ENCODE data around the gene CIROP. TPM values are rescaled to one million over a fixed set of nuclear protein-coding genes. Genes with fewer than 3 reads are reported as not detected.

The CIROP gene
- total and polyA plus RNA-seq, 9 of the 15 experiments (the other 6 are each of a cell fraction or from before 2014, with no cell fraction given), result not detected

- DNase-seq (ENCODE audit: extremely low read depth in 1 of 4, low spot score in 3 of 4), result peak; percentile 36 to 51 (median 47)
- no peaks in the 10 kb centered on the region for H3K27me3 ChIP-seq (ENCODE audit: control insufficient read depth in 2 of 2, insufficient read depth in 2 of 2, low read length in 2 of 2)
- H2AFZ ChIP-seq (ENCODE audit: low read depth, low read length), result no peak overlapping the region
- H3K4me1 ChIP-seq (replicated peaks in 1 of 2; ENCODE audit: control insufficient read depth in 2 of 2, insufficient read depth in 2 of 2, low read length in 2 of 2), result peaks cover 20 to 26% of the 10 kb centered on the region in 2 experiments
- CTCF ChIA-PET (ENCODE audit: low intra/inter-chr PET ratio), result interaction anchor here (0.6 to 7.2 kb wide), 2 partner anchors 40 to 57 kb away, joined by 3 to 109 read pairs; no protein-coding TSS in a partner anchor
- H3K27ac ChIP-seq (ENCODE audit: extremely low read depth, low read depth, low read length), result peak overlapping the region; percentile 89
- peaks cover 64% of the 10 kb centered on the region for H3K79me2 ChIP-seq (ENCODE audit: control insufficient read depth, insufficient read depth, low read length)
- intact Hi-C loops (cut with micrococcal nuclease) (no loop called here), in situ Hi-C loops (cut with MboI) (no loop called here)
- POLR2A ChIA-PET, result interaction anchor here (0.6 to 4.6 kb wide), 13 partner anchors 8 to 599 kb away, joined by 3 to 25 read pairs (median 4); partner anchors contain the start of genes ACIN1, C14orf119, CDH24 and CIROP
- peak overlapping the region; percentile 90 to 91 for H3K9ac ChIP-seq (ENCODE audit: insufficient read depth in 1 of 2, low read depth in 2 of 2, low read length in 2 of 2)
- H3K9me3 ChIP-seq (replicated peaks; ENCODE audit: control insufficient read depth, insufficient read depth, low read depth, low read length), result no peaks in the 10 kb centered on the region
- peaks cover 76% of the 10 kb centered on the region for H3K36me3 ChIP-seq (ENCODE audit: control insufficient read depth, insufficient read depth, low read length)
- ATAC-seq, result peak; percentile 12
- H3K4me3 ChIP-seq, result peak overlapping the region; percentile 68
- peak overlapping the region; percentile 90 for H3K4me2 ChIP-seq (ENCODE audit: insufficient read depth, low read length)
- BruUV-seq (replicated peaks), result no TSS peak
- 0% methylated on average over 8 of the region's 10 CpGs for WGBS (ENCODE audit: insufficient coverage, low coverage, missing lambda C conversion rate)
- peaks cover 5% of the 10 kb centered on the region for H3K9me1 ChIP-seq (ENCODE audit: control insufficient read depth, insufficient read depth, low read length)
- FAIRE-seq, result peak; percentile 63
- H4K20me1 ChIP-seq (replicated peaks; ENCODE audit: control insufficient read depth, insufficient read depth, low read length), result peaks cover 14% of the 10 kb centered on the region; the same call in 1 of the 2 replicates
- TF ChIP-seq SP2 (IDR thresholded peaks at IDR 0.05; ENCODE audit: extremely low read depth, low read depth, low read length, poor library complexity, severe bottlenecking), result no peak
- no peak for TF ChIP-seq ZNF592 (IDR thresholded peaks at IDR 0.05)
- peak; percentile 30 to 48; a peak in 2 of 4 replicates for TF ChIP-seq KDM1A (IDR thresholded peaks at IDR 0.05)
- 0 out of 4 replicates have a peak, but pooled peaks have one; percentile 19 to 27 for TF ChIP-seq UBTF (IDR thresholded peaks at IDR 0.05; ENCODE audit: borderline replicate concordance in 1 of 2, low read depth in 2 of 2, low read length in 2 of 2)
- no peak for TF ChIP-seq ZNF143 (CRISPR knock-in tag; IDR thresholded peaks at IDR 0.05)
- peak; percentile 51 for TF ChIP-seq EWSR1 (IDR thresholded peaks at IDR 0.05; ENCODE audit: borderline replicate concordance, low read depth, partially characterized antibody)
- TF ChIP-seq LARP7 (IDR thresholded peaks at IDR 0.05), result 0 out of 2 replicates have a peak, but pooled peaks have one; percentile 33
- TF ChIP-seq PKNOX1 (IDR thresholded peaks at IDR 0.05), result peak; percentile 68
- peak; percentile 3; the same call in 1 of the 2 replicates for TF ChIP-seq GABPB1 (CRISPR knock-in tag; IDR thresholded peaks at IDR 0.05)
These were observed 34.3 kb downstream of the CIROP start for GRCh38 chr14:23070262-23071129.

Data from K562 (cell line).